GM19043 (cell line): ENCODE measurements around the gene EEFSEC.

Source experiments
- ATAC-seq: cut with Tn5 transposase; IDR thresholded peaks from one replicate; pipeline ENCODE4 v1.9.1; 2021; ENCODE audit warnings: low read depth; ENCODE audit not compliant: unreplicated experiment

EEFSEC gene

GRCh38 chr3:128310286-128311058 is 157.2 kb downstream of the EEFSEC start:
- no peak for ATAC-seq

GRCh38 chr3:128311441-128311844 is 158.2 kb downstream of the EEFSEC start:
- ATAC-seq, result no peak

- ATAC-seq, result no peak
Observed at GRCh38 chr3:128312271-128312670, 159.0 kb downstream of the EEFSEC start.

DNA sequence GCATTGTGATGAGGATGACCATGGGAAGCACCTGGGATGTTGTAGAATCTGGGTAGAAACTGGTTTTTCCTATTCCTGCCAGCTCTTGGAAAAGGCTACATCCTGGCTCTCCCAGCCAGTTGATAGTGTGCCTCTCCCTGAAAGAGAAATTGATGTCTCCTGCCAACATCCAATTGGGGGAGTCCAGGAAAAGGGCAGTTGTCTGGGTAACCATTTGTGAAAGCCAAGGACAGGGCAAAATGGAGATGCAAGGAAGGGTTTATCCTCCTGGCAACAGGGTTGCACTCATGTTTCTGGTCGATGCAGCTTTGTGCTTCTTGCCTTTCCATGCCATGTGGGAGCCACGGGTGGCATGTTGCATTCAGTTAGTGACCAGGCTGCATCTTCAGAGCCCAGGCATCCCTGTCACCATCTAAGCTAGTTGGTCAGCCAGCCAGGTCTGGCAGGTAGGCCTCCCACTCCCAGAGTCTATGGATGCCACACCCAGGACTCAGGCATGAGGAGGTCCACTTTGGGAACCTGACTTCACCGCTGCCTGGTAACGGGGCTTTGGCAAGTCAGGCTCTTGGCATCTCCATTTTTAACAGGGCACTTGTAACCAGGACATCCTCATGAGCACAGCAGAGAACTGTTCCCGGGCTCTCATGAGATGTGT is 159.9 kb downstream of the EEFSEC start:
- no peak for ATAC-seq

- no peak for ATAC-seq
Observed at GRCh38 chr3:128313935-128314334, 160.7 kb downstream of the EEFSEC start.

DNA sequence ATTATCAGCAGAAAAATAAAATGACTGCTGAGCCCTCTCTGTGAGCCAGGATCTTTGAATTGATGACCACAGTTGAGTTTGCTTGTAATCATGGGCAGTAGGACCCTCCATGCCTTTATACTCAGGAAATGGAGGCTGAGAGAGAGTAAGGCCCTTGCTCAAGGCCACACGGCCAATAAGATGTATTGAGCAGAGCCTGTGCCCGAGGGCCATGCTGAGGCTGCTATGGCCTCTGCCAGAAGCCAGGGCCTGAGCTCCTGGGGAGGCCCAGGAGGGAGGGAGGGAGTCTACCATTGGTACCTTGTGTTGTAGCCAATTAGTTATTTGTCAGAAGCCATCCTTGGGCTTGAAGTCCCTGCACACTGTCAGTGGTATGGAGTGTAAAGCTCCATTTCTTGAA is 162.0 kb downstream of the EEFSEC start:
- ATAC-seq, result no peak

- no peak for ATAC-seq
Observed at GRCh38 chr3:128316481-128316891, 163.2 kb downstream of the EEFSEC start.

- ATAC-seq, result no peak
Observed at GRCh38 chr3:128317101-128317697, 163.9 kb downstream of the EEFSEC start.

GRCh38 chr3:128317698-128318231 is 164.5 kb downstream of the EEFSEC start:
- ATAC-seq, result no peak

DNA sequence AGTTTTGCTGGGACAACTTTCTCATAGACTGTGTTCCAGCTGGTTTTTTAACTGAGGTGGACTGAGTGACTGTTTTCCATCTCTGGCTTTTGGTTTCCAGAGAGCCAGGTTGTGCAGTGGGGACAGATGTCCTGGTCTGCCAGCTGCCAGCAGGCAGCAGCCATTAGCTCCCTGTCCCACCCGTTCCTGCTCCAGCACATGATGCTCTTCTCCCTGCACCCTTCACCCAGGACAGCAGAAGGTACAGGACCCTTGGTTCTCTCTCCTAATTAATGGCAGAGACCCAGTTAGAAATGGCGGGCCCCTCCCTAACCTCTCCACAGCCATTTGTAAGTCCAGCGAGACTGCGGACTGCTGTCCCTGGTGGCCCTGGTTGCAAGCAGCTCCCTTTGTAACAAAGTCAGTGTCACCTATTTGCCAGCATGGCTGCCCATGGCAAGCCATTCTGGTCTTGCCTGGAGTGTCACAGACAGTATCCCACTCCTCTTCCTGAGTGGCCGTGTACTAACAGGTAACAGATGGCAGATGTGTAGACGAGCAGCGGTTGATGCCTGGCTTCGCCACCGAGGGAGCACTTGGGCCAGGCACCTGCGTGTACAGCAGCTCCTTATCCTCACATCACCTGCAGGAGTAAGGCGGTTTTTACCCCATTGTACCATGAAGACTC is 165.1 kb downstream of the EEFSEC start:
- no peak for ATAC-seq

DNA sequence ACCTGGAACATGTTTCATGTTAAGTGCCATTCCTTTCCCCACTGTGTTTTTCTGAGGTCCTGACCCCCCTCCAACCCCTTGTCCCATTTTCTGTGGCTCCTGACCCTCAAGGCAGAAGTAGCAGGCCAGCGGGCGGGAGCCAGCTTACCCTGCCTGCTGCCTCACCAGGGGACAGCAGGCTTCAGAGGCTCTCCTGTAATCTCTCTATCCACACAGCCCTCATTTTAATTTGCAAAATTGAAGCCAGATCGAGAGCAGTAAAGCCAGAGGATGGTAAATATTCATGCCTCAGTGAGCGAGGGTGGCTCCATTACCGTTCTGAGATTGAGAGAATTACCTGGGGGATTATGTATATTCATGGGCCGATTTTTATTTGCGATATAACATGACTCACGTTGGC is 165.8 kb downstream of the EEFSEC start:
- ATAC-seq, result no peak

DNA sequence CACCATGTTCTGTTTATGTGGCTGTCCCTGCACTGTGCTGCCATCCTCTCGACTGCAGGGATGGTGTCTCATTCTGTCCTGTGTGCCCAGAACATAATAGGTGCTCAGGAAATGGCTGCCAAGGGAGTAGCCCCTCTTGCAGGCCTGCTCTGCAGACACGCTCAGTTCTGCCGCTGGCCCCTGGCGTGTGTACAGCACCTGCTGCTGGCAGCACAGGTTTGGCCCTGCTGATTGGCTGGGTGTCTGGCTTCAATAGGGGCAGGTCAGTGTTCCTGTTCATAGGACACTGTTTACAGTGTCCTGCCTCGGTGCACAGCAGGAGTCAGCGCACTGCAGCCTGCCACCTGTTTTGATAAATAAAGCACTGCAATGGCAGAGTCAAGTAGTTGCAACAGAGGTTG is 166.5 kb downstream of the EEFSEC start:
- no peak for ATAC-seq

GRCh38 chr3:128320551-128321340 is 167.5 kb downstream of the EEFSEC start:
- no peak for ATAC-seq

DNA sequence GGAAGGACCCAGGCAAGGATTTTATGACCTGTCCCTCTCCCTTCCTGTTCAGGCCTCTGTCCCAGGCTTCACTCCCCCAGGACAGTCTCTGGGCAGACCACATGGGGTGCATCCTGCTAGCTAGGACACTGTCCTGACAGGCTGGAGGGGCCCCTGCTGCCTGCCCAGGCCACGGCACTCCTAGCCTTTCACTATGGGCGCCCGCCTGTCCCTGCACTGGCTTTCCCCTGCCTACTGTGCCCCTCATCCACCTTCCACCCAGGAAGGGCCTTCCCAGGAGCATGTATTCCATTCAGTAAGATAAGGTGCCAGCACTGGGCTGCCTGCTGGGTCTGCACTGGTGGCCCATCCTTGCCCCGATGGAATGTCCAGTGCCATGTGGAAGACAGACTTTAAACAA is 168.1 kb downstream of the EEFSEC start:
- ATAC-seq, result no peak

GRCh38 chr3:128322030-128323022 is 169.0 kb downstream of the EEFSEC start:
- ATAC-seq, result no peak

- ATAC-seq, result no peak
Observed at GRCh38 chr3:128323206-128324081, 170.2 kb downstream of the EEFSEC start.

GRCh38 chr3:128324911-128325592 is 171.8 kb downstream of the EEFSEC start:
- ATAC-seq, result no peak
